ENCODE data around the gene CPNE8.

DNA sequence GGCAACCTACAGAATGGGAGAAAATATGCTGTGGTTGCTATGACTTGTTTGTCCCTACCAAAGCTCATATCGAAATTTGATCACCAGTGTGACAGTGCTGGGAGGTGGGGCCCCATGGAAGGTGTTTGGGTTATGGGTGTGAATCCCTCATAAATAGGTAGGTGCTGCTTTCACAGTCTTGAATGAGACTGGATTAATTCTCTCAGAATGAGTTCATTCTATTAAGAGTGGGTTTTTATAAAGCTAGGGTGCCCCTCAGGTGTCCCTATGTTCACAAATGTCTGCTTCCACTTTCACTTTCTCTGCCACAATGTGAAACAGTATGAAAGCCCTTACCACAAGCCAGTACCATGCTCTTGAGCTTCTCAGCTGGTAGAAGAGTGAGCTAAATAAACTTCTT lies 133.5 kb downstream of the CPNE8 start:
- TF ChIP-seq POLR2AphosphoS2 (conservative IDR thresholded peaks at IDR 0.05; ENCODE audit: low read length): no peak
- TF ChIP-seq MYC (IDR thresholded peaks at IDR 0.05; ENCODE audit: borderline replicate concordance, low read length): no peak
